GM19238 (cell line): ENCODE measurements around the gene CCL28.
"Not testable (repeated sequence)": the region's sequence is repeated elsewhere in the genome, so short reads cannot be mapped to it uniquely, and the experiment has no call there.

ENCODE experiments used
- DNase-seq: peaks from one replicate; pipeline ENCODE4 v3.0.0; 2011; ENCODE audit warnings: low spot score; ENCODE audit not compliant: insufficient read length

Gene CCL28

DNA sequence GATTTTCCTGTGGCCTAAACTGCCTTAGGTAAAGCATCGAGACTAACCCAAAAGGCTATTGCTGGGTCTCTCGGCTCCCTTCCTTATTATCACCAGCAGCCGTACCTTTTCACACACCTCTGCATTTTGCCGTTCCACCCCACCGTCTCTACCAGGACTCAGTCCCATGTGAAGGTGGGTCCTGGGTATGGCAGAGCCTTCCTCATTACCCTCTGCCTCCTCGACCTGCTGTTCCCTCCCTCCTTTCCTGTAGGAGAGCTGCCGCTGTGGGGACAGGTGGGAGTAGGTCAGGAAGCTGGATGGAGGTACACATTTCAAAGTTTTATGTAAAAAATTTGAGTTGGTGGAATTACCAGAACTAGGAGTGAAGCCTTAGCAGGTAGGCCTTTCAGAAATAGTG, 1.8 kb downstream of the CCL28 start:
- no peak for DNase-seq

DNA sequence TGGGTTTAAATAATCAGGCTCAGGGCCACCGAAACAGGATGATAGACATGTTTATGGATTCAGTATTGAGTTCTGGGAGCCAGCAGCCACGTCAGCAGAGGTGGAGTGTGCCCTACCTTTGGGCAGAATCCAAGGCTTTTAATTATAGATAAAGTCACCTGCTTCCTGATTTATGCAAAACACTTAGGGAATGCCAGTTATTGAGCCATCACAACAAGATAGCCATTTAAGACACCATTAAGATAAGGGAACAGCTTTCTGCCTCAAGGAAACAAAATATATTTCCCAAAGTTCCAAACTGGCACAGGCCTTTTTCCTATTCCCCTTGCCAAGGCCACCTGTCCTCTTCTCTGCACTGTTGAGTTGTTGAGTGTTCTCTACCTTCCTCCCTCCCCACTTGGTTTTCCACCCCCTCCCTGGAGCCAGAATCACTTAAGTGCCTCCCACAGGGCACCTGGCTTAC, 2.4 kb downstream of the CCL28 start:
- DNase-seq: no peak

GRCh38 chr5:43402524-43403066, 9.6 kb downstream of the CCL28 start:
- not testable (repeated sequence) for DNase-seq

DNA sequence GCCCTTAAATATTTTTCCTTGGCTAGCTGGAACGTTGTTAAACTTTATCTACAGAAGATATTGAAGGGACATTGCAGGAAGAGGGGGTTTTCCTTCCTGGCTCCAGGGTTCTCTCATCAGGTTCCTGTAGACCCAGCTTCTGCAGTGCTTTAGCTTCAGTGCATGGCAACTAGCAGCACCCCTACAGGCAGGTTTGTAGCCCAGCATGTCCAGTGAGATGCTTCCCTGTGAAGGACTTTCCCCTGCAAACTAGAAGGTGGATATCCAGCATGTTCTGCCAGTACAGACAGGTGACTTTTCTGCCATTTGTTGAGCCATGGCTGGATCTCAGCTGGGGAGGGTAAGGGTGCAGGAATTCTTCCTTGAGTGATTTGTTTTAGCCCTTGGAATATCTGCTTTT, 10.4 kb downstream of the CCL28 start:
- no peak for DNase-seq

DNA sequence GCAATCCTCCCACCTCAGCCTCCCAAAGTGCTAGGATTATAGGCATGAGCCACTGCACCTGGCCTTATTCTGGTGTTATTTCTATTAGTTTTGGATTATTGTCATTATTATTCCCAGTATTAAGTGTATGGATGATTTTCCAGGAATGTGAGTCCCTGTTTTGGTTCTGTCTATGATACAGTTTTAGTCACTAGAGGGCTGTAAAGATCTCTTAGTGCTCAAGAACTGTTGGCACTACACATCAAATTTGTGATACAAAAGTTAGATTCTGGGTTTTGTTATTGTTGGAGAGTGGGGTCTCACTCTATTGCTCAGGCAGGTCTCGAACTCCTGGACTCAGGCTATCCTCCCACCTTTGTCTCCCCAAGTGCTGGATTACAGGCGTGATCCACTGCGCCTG, 12.1 kb downstream of the CCL28 start:
- DNase-seq: no peak

DNA sequence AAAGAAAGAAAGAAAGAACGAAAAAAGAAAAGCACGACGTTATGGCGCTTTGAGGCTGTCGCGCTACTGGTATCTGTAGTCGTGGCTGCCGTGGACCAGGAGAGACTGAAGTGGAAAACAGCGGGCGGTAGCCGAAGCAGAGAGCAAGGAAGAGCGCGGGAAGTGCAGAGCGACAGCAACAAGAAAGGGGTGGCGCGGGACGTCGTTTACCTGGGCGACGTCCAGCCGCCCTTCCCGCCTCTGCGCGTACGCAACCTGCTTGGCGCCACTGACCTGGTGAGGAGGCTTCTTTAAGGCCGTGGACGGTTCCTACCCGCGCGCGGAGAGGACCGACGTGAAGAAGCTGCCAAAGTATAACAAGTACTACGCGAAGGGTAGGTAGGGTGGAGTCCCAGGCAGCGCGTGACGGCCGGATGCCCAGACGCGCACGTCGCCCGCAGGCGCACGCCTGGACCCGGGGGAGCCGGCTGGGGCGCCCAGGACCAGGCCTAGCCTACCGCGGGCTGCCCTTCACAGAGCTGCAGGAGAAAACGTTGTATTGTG, 15.4 kb downstream of the CCL28 start:
- DNase-seq: peak; percentile 72

- no peak for DNase-seq
These were observed 21.7 kb downstream of the CCL28 start for GRCh38 chr5:43390471-43390870.

GRCh38 chr5:43389679-43390329, 22.4 kb downstream of the CCL28 start:
- peak; percentile 37 for DNase-seq

DNA sequence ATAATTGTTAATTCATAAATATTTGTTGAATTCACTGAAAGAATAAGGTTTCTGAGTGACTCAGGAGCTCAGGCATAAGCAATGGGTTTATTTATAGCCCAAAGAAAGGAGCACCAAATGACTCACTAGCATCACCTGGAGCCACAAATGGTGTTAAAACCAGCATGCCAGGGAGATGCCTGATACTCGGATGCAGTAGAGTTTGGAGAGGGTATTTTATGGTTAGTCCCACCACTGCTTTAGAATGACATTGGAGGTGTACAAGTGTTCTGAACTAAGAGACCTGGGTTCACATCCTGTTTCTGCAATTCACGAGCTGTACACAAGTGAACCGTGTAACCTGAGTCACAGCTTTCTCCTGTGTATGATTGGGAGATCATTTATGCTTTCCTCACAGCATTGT, 25.2 kb downstream of the CCL28 start:
- no peak for DNase-seq

GRCh38 chr5:43376496-43377140, 35.6 kb downstream of the CCL28 start:
- DNase-seq: no peak

DNA sequence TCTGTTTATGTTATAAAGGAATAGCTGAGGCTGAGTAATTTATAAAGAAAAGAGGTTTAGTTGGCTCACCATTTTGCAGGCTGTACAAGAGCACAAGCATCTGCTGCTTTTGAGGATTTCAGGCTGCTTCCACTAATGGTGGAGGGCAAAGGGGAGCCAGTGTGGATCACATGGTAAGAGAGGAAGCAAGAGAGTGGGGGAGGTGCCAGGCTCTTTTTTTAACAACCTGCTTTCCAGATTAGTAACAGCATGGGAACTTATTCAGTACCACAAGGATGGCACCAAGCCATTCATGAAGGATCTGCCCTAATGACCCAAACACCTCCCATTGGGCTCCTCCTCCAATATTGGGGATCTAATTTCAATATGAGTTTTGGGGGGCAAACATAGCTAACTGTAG, 40.4 kb downstream of the CCL28 start:
- DNase-seq: no peak

DNA sequence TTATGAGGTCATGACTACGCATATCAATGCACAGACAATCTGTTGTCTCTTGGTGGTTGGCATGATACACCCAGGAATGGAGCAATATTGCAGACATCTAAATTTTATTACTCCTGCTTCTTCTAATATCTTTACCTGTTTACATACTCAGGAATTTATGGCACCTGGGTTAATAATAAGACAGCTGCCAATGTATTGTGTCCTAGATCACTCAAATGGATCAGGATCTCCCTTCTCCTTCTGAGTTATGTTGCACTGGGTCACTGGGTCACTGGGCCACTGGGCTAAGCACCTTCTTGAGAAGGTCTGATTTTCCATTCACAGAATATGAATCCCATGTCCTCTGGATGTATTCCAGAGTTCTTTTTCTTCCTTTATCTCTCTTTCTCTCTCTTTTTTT, 41.8 kb downstream of the CCL28 start:
- no peak for DNase-seq

- DNase-seq: no peak
These were observed 42.5 kb downstream of the CCL28 start for GRCh38 chr5:43369651-43370050.

GRCh38 chr5:43367909-43368669, 44.1 kb downstream of the CCL28 start:
- no peak for DNase-seq

DNA sequence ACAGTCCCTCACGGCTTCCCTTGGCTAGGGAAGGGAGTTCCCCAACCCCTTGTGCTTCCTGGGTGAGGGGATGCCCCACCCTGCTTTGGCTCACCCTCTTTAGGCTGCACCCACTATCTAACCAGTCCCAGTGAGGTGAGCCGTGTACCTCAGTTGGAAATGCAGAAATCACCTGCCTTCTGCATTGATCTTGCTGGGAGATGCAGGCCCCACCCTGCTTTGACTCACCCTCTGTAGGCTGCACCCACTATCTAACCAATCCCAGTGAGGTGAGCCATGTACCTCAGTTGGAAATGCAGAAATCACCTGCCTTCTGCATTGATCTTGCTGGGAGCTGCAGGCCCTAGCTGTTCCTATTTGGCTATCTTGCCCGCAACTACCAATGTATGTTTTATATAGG, 44.7 kb downstream of the CCL28 start:
- no peak for DNase-seq

DNA sequence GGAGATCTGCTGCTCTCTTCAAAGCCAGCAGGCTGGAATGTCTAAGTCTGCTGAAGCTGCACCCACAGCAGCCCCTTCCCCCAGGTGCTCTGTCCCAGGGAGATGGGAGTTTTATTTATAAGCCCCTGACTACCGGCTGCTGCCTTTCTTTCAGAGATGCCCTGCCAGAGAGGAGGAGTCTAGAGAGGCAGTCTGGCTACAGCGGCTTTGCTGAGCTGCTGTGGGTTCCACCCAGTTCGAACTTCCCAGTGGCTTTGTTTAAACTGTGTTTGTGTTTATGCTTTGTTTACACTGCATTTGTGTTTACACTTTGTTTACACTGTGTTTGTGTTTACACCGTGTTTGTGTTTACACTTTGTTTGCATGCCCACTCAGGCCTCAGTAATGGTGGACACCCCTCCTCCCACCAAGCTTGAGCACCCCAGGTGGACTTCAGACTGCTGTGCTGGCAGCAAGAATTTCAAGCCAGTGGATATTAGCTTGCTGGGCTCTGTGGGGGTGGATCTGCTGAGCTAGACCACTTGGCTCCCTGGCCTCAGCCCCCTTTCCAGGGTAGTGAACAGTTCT, 45.4 kb downstream of the CCL28 start:
- DNase-seq: not testable (repeated sequence)

DNA sequence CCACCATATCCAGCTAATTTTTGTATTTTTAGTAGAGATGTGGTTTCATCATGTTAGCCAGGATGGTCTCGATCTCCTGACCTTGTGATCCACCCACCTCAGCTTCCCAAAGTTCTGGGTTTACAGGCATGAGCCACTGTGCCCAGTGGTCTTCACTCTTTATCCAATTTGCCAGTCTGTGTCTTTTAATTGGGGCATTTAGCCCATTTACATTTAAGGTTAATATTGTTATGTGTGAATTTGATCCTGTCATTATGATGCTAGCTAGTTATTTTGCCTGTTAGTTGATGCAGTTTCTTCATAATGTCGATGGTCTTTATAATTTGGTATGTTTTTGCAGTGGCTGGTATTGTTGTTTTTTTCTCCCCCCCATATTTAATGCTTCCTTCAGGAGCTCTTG, 47.0 kb downstream of the CCL28 start:
- not testable (repeated sequence) for DNase-seq

GRCh38 chr5:43363445-43364152, 48.6 kb downstream of the CCL28 start:
- no peak for DNase-seq

GRCh38 chr5:43362725-43363435, 49.3 kb downstream of the CCL28 start:
- DNase-seq: no peak

- no peak for DNase-seq
These were observed 53.5 kb downstream of the CCL28 start for GRCh38 chr5:43358726-43359125.
